ENCODE measurements around the gene SLC4A11.

Gene SLC4A11

GRCh38 chr20:3209946-3210317 is 29.1 kb downstream of the SLC4A11 start:
- FAIRE-seq (no peak), DNase-seq (ENCODE audit: insufficient read length, low spot score) (no peak)
- no peak for TF ChIP-seq CTCF (IDR thresholded peaks at IDR 0.05; ENCODE audit: insufficient read depth, missing control alignments)

GRCh38 chr20:3209257-3209945 is 29.6 kb downstream of the SLC4A11 start, which contains the start of gene ITPA:
Gene ITPA (plus strand): TSS chr20:3209498. CDS start chr20:3209552, 54 bp downstream.
- no peak for TF ChIP-seq CTCF (IDR thresholded peaks at IDR 0.05; ENCODE audit: insufficient read depth, missing control alignments)
- DNase-seq (ENCODE audit: insufficient read length, low spot score), result no peak
- no peak for FAIRE-seq

- FAIRE-seq (no peak), DNase-seq (ENCODE audit: insufficient read length, low spot score) (no peak)
- TF ChIP-seq CTCF (IDR thresholded peaks at IDR 0.05; ENCODE audit: insufficient read depth, missing control alignments), result no peak
Observed at GRCh38 chr20:3208786-3209256, 30.2 kb downstream of the SLC4A11 start.

GRCh38 chr20:3204124-3204794 is 34.7 kb downstream of the SLC4A11 start, which contains the start of gene DDRGK1:
Gene DDRGK1 (minus strand): TSS chr20:3204682. CDS start chr20:3204627, 55 bp downstream.
- FAIRE-seq, result no peak
- no peak for TF ChIP-seq CTCF (IDR thresholded peaks at IDR 0.05; ENCODE audit: insufficient read depth, missing control alignments)
- DNase-seq (ENCODE audit: insufficient read length, low spot score), result peak; percentile 63

GRCh38 chr20:3203315-3204123 is 35.5 kb downstream of the SLC4A11 start:
- no peak for FAIRE-seq
- DNase-seq (ENCODE audit: insufficient read length, low spot score), result no peak
- no peak for TF ChIP-seq CTCF (IDR thresholded peaks at IDR 0.05; ENCODE audit: insufficient read depth, missing control alignments)

- no peak for DNase-seq (ENCODE audit: insufficient read length, low spot score)
- TF ChIP-seq CTCF (IDR thresholded peaks at IDR 0.05; ENCODE audit: insufficient read depth, missing control alignments), result no peak
- no peak for FAIRE-seq
Observed at GRCh38 chr20:3202965-3203314, 36.0 kb downstream of the SLC4A11 start.
